ENCODE data around the gene KIAA1755.

The KIAA1755 gene, protein sequence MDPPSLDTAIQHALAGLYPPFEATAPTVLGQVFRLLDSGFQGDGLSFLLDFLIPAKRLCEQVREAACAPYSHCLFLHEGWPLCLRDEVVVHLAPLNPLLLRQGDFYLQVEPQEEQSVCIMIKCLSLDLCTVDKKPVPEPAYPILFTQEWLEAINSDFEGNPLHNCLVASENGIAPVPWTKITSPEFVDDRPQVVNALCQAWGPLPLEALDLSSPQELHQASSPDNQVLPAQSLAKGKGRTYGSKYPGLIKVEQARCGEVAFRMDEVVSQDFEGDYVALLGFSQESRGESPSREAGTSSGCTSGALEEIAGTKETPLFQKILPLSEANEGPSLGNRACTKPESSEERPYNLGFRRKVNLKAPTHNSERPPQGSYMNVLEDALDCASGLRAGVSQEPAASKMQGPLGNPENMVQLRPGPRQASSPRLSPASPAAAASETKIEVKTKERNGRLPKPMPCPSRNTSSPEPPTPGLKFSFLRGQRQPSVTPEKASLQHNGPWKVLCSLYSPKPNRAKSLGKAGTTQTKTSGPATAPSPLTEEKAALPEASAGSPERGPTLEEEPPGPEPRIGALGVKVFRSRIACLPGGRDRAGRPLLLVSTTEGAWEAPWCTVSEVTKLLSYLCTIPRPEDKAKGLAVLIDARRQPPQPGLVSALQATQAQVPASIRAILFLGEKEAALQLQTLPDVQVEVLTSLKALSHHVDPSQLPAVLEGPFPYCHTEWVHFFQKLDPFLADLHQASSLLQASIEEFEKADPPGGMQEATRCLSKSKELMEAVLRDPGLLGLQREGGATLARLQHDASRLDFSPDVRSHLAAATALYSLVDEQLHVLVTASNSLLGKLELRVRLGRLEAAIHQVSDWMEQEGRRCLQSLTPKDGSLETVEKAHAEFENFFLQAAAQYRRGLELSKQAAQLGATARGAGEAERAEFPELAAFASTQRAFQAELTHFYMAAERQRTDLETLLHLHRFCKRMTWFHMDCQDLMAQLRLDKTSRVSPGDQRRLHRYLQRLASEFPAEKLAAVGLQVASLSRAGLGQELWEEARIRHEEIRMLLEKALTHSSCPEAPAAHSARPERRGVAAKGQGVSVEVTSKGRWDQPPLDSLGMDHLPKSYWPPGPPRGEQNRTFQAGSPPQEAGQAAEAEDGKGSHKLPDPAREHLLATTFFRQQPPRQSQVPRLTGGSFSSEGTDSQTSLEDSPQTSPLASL

GRCh38 chr20:38260378-38261053, at the start of gene KIAA1755:
TSS of gene KIAA1755 (minus strand) at chr20:38260735. CDS start at chr20:38260500, 235 bp downstream.
- no peak for TF ChIP-seq CTCF (IDR thresholded peaks at IDR 0.05; ENCODE audit: control extremely low read depth, extremely low read depth, low read depth, missing control alignments)
- POLR2A ChIA-PET = no interaction called here
- no peak for DNase-seq (ENCODE audit: extremely low spot score)
- CTCF ChIA-PET = no interaction called here

GRCh38 chr20:38308447-38308846, 47.9 kb upstream of the KIAA1755 start:
- CTCF ChIA-PET = no interaction called here
- POLR2A ChIA-PET = no interaction called here
- no peak for TF ChIP-seq CTCF (IDR thresholded peaks at IDR 0.05; ENCODE audit: control extremely low read depth, extremely low read depth, low read depth, missing control alignments)
- no peak for DNase-seq (ENCODE audit: extremely low spot score)

DNA sequence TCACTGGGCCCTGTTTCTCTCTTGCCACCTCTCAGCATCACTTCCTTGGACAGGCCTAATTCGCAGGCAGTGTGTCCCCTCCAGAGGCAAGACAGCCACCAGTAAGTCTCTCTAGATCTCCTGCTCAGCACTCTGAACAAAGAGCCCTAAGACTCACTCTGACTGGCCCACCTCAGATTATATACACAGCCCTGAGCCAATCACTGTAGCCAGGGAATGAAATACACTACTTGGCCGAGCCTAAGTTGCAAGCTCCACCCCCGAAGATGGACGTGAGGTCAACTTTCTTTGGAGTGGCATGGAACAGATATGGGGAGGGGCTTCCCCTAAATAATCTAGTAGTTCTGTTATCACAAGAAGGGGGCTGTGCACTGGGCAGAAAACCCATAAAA, 47.5 kb upstream of the KIAA1755 start:
- TF ChIP-seq CTCF (IDR thresholded peaks at IDR 0.05; ENCODE audit: control extremely low read depth, extremely low read depth, low read depth, missing control alignments) = no peak
- CTCF ChIA-PET = interaction anchor here (1.3 kb wide), 1 partner anchor 50 kb away, joined by 3 read pairs; no protein-coding TSS in a partner anchor
- POLR2A ChIA-PET = no interaction called here
- DNase-seq (ENCODE audit: extremely low spot score) = no peak

DNA sequence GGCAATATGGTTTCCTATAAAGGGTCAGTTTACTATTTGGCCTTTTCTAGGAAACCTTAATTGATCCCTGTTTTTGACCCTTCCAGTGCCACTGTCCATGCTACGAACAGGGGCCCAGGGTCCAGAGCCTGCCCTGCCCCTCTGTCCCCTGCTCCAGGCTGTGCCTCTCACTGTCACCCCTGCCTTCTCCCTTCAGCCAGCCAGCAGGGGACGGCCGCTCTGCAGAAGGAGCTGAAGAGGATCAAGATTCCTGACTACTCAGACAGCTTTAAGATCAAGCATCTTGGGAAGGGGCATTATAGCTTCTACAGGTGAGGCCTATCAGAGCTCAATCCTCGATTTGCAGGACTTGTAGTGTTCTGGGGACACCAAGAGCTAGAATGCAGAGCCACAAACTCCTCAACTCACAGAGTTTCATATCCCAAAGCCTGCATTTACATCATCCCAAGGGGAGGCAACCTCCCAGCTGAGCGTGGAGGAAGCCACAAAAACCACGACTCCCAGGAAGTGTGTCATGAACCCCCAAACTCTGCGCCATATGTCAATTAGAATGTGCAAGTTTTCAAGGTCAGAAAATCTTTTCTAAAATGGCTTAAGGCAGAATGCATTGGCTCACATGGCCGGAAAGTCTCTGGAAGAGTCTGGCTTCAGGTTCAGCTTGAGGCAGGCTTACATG, 47.0 kb upstream of the KIAA1755 start:
- POLR2A ChIA-PET = no interaction called here

DNA sequence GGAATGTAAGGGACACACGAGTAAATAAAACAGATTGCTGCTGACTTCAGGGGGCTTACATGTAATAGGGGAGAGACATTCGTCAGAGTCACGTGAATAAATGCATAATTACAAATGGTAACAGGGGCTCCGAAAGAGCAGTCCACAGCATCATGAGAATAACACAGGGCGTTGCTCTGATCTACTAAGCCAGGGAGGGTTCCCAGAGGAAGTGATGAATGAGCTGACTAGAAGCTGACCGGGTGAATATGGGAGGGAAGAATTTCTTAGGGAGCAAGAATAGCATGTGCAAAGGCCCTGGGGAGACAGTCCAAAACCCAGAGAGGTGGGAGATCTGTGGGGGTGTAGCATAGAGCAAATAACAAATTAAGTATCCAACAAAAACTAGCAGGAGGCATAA, 45.8 kb upstream of the KIAA1755 start:
- CTCF ChIA-PET = interaction anchor here (1.5 kb wide), 1 partner anchor 85 kb away, joined by 4 read pairs; no protein-coding TSS in a partner anchor
- POLR2A ChIA-PET = no interaction called here
- no peak for TF ChIP-seq CTCF (IDR thresholded peaks at IDR 0.05; ENCODE audit: control extremely low read depth, extremely low read depth, low read depth, missing control alignments)
- no peak for DNase-seq (ENCODE audit: extremely low spot score)

More for the DNA sequence above, 47.0 kb upstream of the KIAA1755 start:
- no peak for TF ChIP-seq CTCF (IDR thresholded peaks at IDR 0.05; ENCODE audit: control extremely low read depth, extremely low read depth, low read depth, missing control alignments)
- CTCF ChIA-PET = interaction anchor here (1.3 kb wide), 1 partner anchor 50 kb away, joined by 3 read pairs; no protein-coding TSS in a partner anchor
- DNase-seq (ENCODE audit: extremely low spot score) = no peak

Measured in GM10248 (cell line).